HepG2 (cell line): ENCODE results near the gene CFH.

ENCODE experiments used
- ATF7 ChIP-seq, 2 experiments: fragments of 450-650 bp in 1 of 2; sonication (generic) in 1 of 2; formaldehyde crosslinking in 1 of 2; IDR thresholded peaks; 2 replicates each; pipeline versions ENCODE4 v1.4.0 to v1.6.1; 2016 to 2020; ENCODE audit warnings: antibody characterized with exemption in 1 of 2, mild to moderate bottlenecking in 1 of 2, missing genetic modification reagents in 1 of 2
- CHCHD3 ChIP-seq: sonication (generic); formaldehyde crosslinking; IDR thresholded peaks from 2 replicates; pipeline ENCODE4 v1.8.0; 2022; ENCODE audit warnings: mild to moderate bottlenecking, missing genetic modification reagents, moderate library complexity
- ELF3 ChIP-seq: IDR thresholded peaks from 2 replicates; pipeline ENCODE4 v1.6.1; 2016; ENCODE audit warnings: missing genetic modification reagents, missing compliant biosample characterization
- EP300 ChIP-seq, 3 experiments: sonication (generic) in 1 of 3; formaldehyde crosslinking in 1 of 3; IDR thresholded peaks; 2 replicates each; pipeline versions ENCODE4 v1.5.1 to v1.6.1; 2011 to 2020; ENCODE audit warnings: low read depth in 2 of 3, low read length in 2 of 3, borderline replicate concordance in 1 of 3, improper control_type of control experiment in 1 of 3, mild to moderate bottlenecking in 1 of 3, missing genetic modification reagents in 1 of 3, moderate library complexity in 1 of 3
- JUN ChIP-seq: sonication (generic); formaldehyde crosslinking; IDR thresholded peaks from 2 replicates; pipeline ENCODE4 v1.4.0; 2020; ENCODE audit warnings: mild to moderate bottlenecking, missing genetic modification reagents
- KDM1A ChIP-seq: IDR thresholded peaks from 2 replicates; pipeline ENCODE4 v1.6.1; 2016; ENCODE audit warnings: missing compliant biosample characterization
- POLR2A ChIP-seq, 2 experiments: IDR thresholded peaks; 2 replicates each; pipeline ENCODE4 v1.6.1; 2011; ENCODE audit warnings: low read depth in 2 of 2, low read length in 2 of 2, mild to moderate bottlenecking in 1 of 2, moderate library complexity in 1 of 2; ENCODE audit not compliant: insufficient read depth in 1 of 2
- ZNF766 ChIP-seq: sonication (generic); formaldehyde crosslinking; IDR thresholded peaks from 2 replicates; pipeline ENCODE4 v1.5.0; 2020; ENCODE audit warnings: missing genetic modification reagents, borderline replicate concordance
- TF ChIP-seq, protein P1 (sequence below): sonication (generic); formaldehyde crosslinking; IDR thresholded peaks from 2 replicates; pipeline ENCODE4 v1.5.0; 2020; ENCODE audit warnings: mild to moderate bottlenecking, missing genetic modification reagents, moderate library complexity

DNA sequence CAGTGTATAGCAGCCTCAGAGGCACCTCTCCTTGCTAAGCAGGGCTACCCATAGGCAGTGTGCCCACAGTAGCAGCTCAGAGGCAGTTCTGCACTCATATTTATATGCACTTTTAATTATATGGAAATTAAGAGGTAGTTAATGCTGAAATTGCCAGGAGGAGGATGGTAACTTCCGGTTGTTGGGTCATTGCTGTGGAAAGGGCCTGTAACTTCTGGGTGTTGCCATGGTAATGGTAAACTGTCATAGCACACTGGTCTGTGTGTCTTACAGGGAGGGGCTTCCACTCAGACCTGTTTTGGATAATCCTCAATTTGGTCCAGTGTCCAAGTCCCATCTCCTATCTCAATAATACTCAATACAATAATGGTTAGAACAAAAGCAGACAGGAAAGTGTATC is 7.6 kb downstream of the CFH start:
- TF ChIP-seq, protein P1, sequence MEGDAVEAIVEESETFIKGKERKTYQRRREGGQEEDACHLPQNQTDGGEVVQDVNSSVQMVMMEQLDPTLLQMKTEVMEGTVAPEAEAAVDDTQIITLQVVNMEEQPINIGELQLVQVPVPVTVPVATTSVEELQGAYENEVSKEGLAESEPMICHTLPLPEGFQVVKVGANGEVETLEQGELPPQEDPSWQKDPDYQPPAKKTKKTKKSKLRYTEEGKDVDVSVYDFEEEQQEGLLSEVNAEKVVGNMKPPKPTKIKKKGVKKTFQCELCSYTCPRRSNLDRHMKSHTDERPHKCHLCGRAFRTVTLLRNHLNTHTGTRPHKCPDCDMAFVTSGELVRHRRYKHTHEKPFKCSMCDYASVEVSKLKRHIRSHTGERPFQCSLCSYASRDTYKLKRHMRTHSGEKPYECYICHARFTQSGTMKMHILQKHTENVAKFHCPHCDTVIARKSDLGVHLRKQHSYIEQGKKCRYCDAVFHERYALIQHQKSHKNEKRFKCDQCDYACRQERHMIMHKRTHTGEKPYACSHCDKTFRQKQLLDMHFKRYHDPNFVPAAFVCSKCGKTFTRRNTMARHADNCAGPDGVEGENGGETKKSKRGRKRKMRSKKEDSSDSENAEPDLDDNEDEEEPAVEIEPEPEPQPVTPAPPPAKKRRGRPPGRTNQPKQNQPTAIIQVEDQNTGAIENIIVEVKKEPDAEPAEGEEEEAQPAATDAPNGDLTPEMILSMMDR (CRISPR knock-in tag): no peak
- no peak for TF ChIP-seq JUN
- TF ChIP-seq EP300 (IDR thresholded peaks at IDR 0.05; ENCODE audit: low read depth in 2 of 2, low read length in 2 of 2): no peak
- no peak for TF ChIP-seq EP300 (CRISPR knock-in tag; IDR thresholded peaks at IDR 0.05; ENCODE audit: borderline replicate concordance)
- no peak for TF ChIP-seq KDM1A (CRISPR knock-in tag)
- TF ChIP-seq ELF3 (CRISPR knock-in tag): no peak
- no peak for TF ChIP-seq CHCHD3
- no peak for TF ChIP-seq ATF7 (IDR thresholded peaks at IDR 0.05)
- no peak for TF ChIP-seq ATF7 (CRISPR knock-in tag; IDR thresholded peaks at IDR 0.05)
- no peak for TF ChIP-seq ZNF766
- TF ChIP-seq POLR2A (IDR thresholded peaks at IDR 0.05; ENCODE audit: insufficient read depth in 1 of 2, low read depth in 2 of 2, low read length in 2 of 2): no peak
